GM21381 (cell line): ENCODE measurements around the gene KCTD1.
A peak's percentile ranks its signal among the peaks of the same experiment; 100 is the strongest.
"Not testable (repeated sequence)": the region's sequence is repeated elsewhere in the genome, so short reads cannot be mapped to it uniquely, and the experiment has no call there.

Experiments used
- ATAC-seq: cut with Tn5 transposase; IDR thresholded peaks from one replicate; pipeline ENCODE4 v1.9.1; 2021; ENCODE audit warnings: mild to moderate bottlenecking, moderate library complexity; ENCODE audit not compliant: unreplicated experiment

Gene KCTD1

GRCh38 chr18:26459884-26460283 lies 88.5 kb downstream of the KCTD1 start:
- ATAC-seq, result no peak

GRCh38 chr18:26459340-26459739 lies 89.0 kb downstream of the KCTD1 start:
- ATAC-seq, result no peak

GRCh38 chr18:26458526-26459232 lies 89.7 kb downstream of the KCTD1 start:
- peak; percentile 45 for ATAC-seq

- ATAC-seq, result no peak
These were observed 90.6 kb downstream of the KCTD1 start for GRCh38 chr18:26457611-26458353.

- no peak for ATAC-seq
These were observed 91.2 kb downstream of the KCTD1 start for GRCh38 chr18:26457195-26457594.

GRCh38 chr18:26456070-26456491 lies 92.3 kb downstream of the KCTD1 start:
- ATAC-seq, result no peak

GRCh38 chr18:26455639-26456038 lies 92.7 kb downstream of the KCTD1 start:
- no peak for ATAC-seq

- ATAC-seq, result no peak
These were observed 93.7 kb downstream of the KCTD1 start for GRCh38 chr18:26454616-26455015.

- ATAC-seq, result no peak
These were observed 94.2 kb downstream of the KCTD1 start for GRCh38 chr18:26454192-26454591.

- peak; percentile 53 for ATAC-seq
These were observed 94.9 kb downstream of the KCTD1 start for GRCh38 chr18:26453386-26453901.

- ATAC-seq, result no peak
These were observed 97.2 kb downstream of the KCTD1 start for GRCh38 chr18:26450989-26451682.

- ATAC-seq, result no peak
These were observed 99.6 kb downstream of the KCTD1 start for GRCh38 chr18:26448714-26449159.

GRCh38 chr18:26443853-26444252 lies 104.5 kb downstream of the KCTD1 start:
- no peak for ATAC-seq

- ATAC-seq, result no peak
These were observed 106.2 kb downstream of the KCTD1 start for GRCh38 chr18:26442126-26442525.

GRCh38 chr18:26440644-26441043 lies 107.7 kb downstream of the KCTD1 start:
- ATAC-seq, result no peak

GRCh38 chr18:26439537-26439936 lies 108.8 kb downstream of the KCTD1 start:
- ATAC-seq, result no peak

- peak; percentile 95 for ATAC-seq
These were observed 109.4 kb downstream of the KCTD1 start for GRCh38 chr18:26438980-26439379.

- ATAC-seq, result not testable (repeated sequence)
These were observed 110.7 kb downstream of the KCTD1 start for GRCh38 chr18:26437634-26438033.

- ATAC-seq, result no peak
These were observed 111.9 kb downstream of the KCTD1 start for GRCh38 chr18:26436176-26437051.

- ATAC-seq, result no peak
These were observed 112.8 kb downstream of the KCTD1 start for GRCh38 chr18:26435415-26436095.
